Kidney (tissue), 14 donors: ENCODE data around the gene H1-8. TPM values are rescaled to one million over a fixed set of nuclear protein-coding genes. Genes with fewer than 3 reads are reported as not detected.
"Not testable (repeated sequence)": the region's sequence is repeated elsewhere in the genome, so short reads cannot be mapped to it uniquely, and the experiment has no call there.

Experiments used
- DNase-seq, 5 donors: peaks; one replicate each; pipeline ENCODE4 v3.0.0-alpha.2; 2013 to 2020
- FAIRE-seq: peaks from 2 replicates; lab custom pipeline; 2012; peaks lifted over from hg19 to GRCh38; lab: Jason Lieb, UNC
- H3K27ac ChIP-seq, 2 donors: one replicate each; pipeline ENCODE4 v1.7.0; 2013; ENCODE audit warnings: low read depth in 2 of 2, low read length in 2 of 2, inconsistent platforms in 1 of 2
- H3K27me3 ChIP-seq: one replicate; pipeline ENCODE4 v1.7.1; 2013; ENCODE audit warnings: low read length, inconsistent platforms; ENCODE audit not compliant: control insufficient read depth, insufficient read depth
- H3K36me3 ChIP-seq, 3 donors: one replicate each; pipeline versions ENCODE4 v1.7.0 to v1.7.1; 2013; ENCODE audit warnings: low read length in 3 of 3, control low read depth in 1 of 3, inconsistent platforms in 1 of 3; ENCODE audit not compliant: insufficient read depth in 3 of 3, control insufficient read depth in 2 of 3
- H3K4me1 ChIP-seq, 3 donors: one replicate each; pipeline versions ENCODE4 v1.7.0 to v1.7.1; 2013; ENCODE audit warnings: low read length in 3 of 3, inconsistent platforms in 1 of 3, low read depth in 1 of 3; ENCODE audit not compliant: control insufficient read depth in 2 of 3, insufficient read depth in 2 of 3
- H3K4me3 ChIP-seq, 3 donors: one replicate each; pipeline versions ENCODE4 v1.7.0 to v1.8.1; 2013; ENCODE audit warnings: low read length in 3 of 3, control low read depth in 1 of 3, inconsistent platforms in 1 of 3
- H3K9ac ChIP-seq, 3 donors: one replicate each; pipeline versions ENCODE4 v1.7.0 to v1.7.1; 2013; ENCODE audit warnings: low read length in 3 of 3, control low read depth in 1 of 3, inconsistent platforms in 1 of 3
- H3K9me3 ChIP-seq, 3 donors: one replicate each; pipeline versions ENCODE4 v1.7.0 to v1.7.1; 2013; ENCODE audit warnings: low read length in 3 of 3, control low read depth in 1 of 3, inconsistent platforms in 1 of 3; ENCODE audit not compliant: control insufficient read depth in 2 of 3, insufficient read depth in 1 of 3
- CTCF ChIP-seq: IDR thresholded peaks from 3 replicates; pipeline ENCODE4 v1.5.1; 2012; ENCODE audit warnings: mild to moderate bottlenecking, moderate library complexity, borderline replicate concordance; ENCODE audit not compliant: insufficient read depth; ENCODE audit errors: extremely low read depth
- intact Hi-C: fragments of 100-400 bp; cut with DNase I; formaldehyde crosslinking; loops from one replicate; pipeline ENCODE4 v1.11.1; 2022
- polyA plus RNA-seq: library from polyadenylated mRNA; stranded (reverse); fragments of 350-450 nt; fragmentation: Illumina TruSeq; extraction: RNeasy Lipid Tissue Mini Kit (QIAGEN cat#74804); gene quantifications from one replicate; pipeline ENCODE4 v1.2.3, GENCODE V29; 2014; ENCODE audit warnings: low read depth, low replicate concordance; ENCODE audit not compliant: insufficient read depth
- total RNA-seq: library from RNA; stranded (reverse); fragmentation: NEBNext Ultra II Directional; extraction: Animal tissue kit (Norgen Biotek cat#: 25700); gene quantifications from one replicate; pipeline ENCODE4 v1.2.1, GENCODE V29; 2021
- donor health status: control.
- donor health status: control.
- donor health status: control.
- donor health status: control.
- donor health status: control.
- donor health status: DM: yes; HTN: yes; CAD: no.
- donor health status: Normal renal cell carcinoma (clear cell type).

Gene H1-8
- total and polyA plus RNA-seq, 2 donors from 2014 or later: not detected

- TF ChIP-seq CTCF: no peak
- Histone ChIP-seq H3K9me3 (no peaks in the 10 kb centered on the region), H3K4me3 (no peak overlapping the region), H3K27me3 (no peaks in the 10 kb centered on the region), H3K27ac (no peak overlapping the region), H3K36me3 (no peaks in the 10 kb centered on the region), H3K9ac (no peak overlapping the region), H3K4me1 (no peaks in the 10 kb centered on the region)
- no peak for FAIRE-seq
- intact Hi-C loops: no loop called here
- DNase-seq: no peak
Observed at GRCh38 chr3:129543999-129544398, 1.0 kb downstream of the H1-8 start.

- H3K9me3 ChIP-seq, FAIRE-seq, intact Hi-C loops: not testable (repeated sequence)
Observed at GRCh38 chr3:129545951-129546350, 3.0 kb downstream of the H1-8 start.

GRCh38 chr3:129547241-129547640 lies 4.3 kb downstream of the H1-8 start:
- FAIRE-seq (no peak), DNase-seq (no peak)

More at GRCh38 chr3:129545951-129546350, 3.0 kb downstream of the H1-8 start:
- H3K36me3 ChIP-seq, H3K27me3 ChIP-seq, H3K4me1 ChIP-seq, H3K9ac ChIP-seq, H3K27ac ChIP-seq, H3K4me3 ChIP-seq, DNase-seq: not testable (repeated sequence)

More at GRCh38 chr3:129547241-129547640, 4.3 kb downstream of the H1-8 start:
- Histone ChIP-seq H3K9ac (no peak overlapping the region), H3K36me3 (no peaks in the 10 kb centered on the region), H3K4me3 (no peak overlapping the region), H3K9me3 (no peaks in the 10 kb centered on the region), H3K4me1 (no peaks in the 10 kb centered on the region), H3K27me3 (no peaks in the 10 kb centered on the region), H3K27ac (no peak overlapping the region)
- intact Hi-C loops: no loop called here
- no peak for TF ChIP-seq CTCF
